Stimulated activated CD8-positive, alpha-beta memory T cell treated with anti-CD3 and anti-CD28 coated beads, Interleukin-15, amount 100 ng/mL, for 24 hours (primary cell): Measurements from ENCODE around the gene IL12RB2.

Experiments used
- DNase-seq: peaks from one replicate; pipeline ENCODE4 v3.0.0-alpha.2; 2020; ENCODE audit warnings: low read depth

IL12RB2 gene

GRCh38 chr1:67307251-67308060 lies at the start of gene IL12RB2:
TSS of gene IL12RB2 (plus strand) at chr1:67307873. CDS start at chr1:67320369, 12,496 bp downstream.
- peak; percentile 14 for DNase-seq

- DNase-seq = no peak
These were observed 46.0 kb upstream of the IL12RB2 start for GRCh38 chr1:67261680-67262079.

GRCh38 chr1:67262735-67263134 lies 44.9 kb upstream of the IL12RB2 start:
- DNase-seq = no peak

GRCh38 chr1:67264152-67264551 lies 43.5 kb upstream of the IL12RB2 start:
- DNase-seq = no peak

- no peak for DNase-seq
These were observed 42.8 kb upstream of the IL12RB2 start for GRCh38 chr1:67264899-67265298.

GRCh38 chr1:67269061-67269460 lies 38.6 kb upstream of the IL12RB2 start:
- no peak for DNase-seq

GRCh38 chr1:67270541-67270940 lies 37.1 kb upstream of the IL12RB2 start:
- DNase-seq = no peak

- DNase-seq = no peak
These were observed 34.1 kb upstream of the IL12RB2 start for GRCh38 chr1:67273591-67273990.

- no peak for DNase-seq
These were observed 32.9 kb upstream of the IL12RB2 start for GRCh38 chr1:67274623-67275325.

GRCh38 chr1:67280696-67281095 lies 27.0 kb upstream of the IL12RB2 start:
- no peak for DNase-seq

- no peak for DNase-seq
These were observed 26.4 kb upstream of the IL12RB2 start for GRCh38 chr1:67281244-67281643.

GRCh38 chr1:67285780-67286488 lies 21.7 kb upstream of the IL12RB2 start:
- no peak for DNase-seq

GRCh38 chr1:67290236-67290635 lies 17.4 kb upstream of the IL12RB2 start:
- DNase-seq = no peak

- no peak for DNase-seq
These were observed 12.6 kb upstream of the IL12RB2 start for GRCh38 chr1:67294836-67295617.

- DNase-seq = no peak
These were observed 8.9 kb upstream of the IL12RB2 start for GRCh38 chr1:67298762-67299161.

- DNase-seq = no peak
These were observed 8.4 kb upstream of the IL12RB2 start for GRCh38 chr1:67299296-67299695.

- no peak for DNase-seq
These were observed 7.1 kb upstream of the IL12RB2 start for GRCh38 chr1:67300561-67300960.

- DNase-seq = no peak
These were observed 3.6 kb upstream of the IL12RB2 start for GRCh38 chr1:67304023-67304422.

GRCh38 chr1:67306547-67306946 lies 1.1 kb upstream of the IL12RB2 start:
- DNase-seq = no peak

- DNase-seq = no peak
These were observed 463 bp downstream of the IL12RB2 start for GRCh38 chr1:67308136-67308535.

- no peak for DNase-seq
These were observed 4.9 kb downstream of the IL12RB2 start for GRCh38 chr1:67312615-67313014.
